ENCODE measurements around the gene OSBPL2.

The OSBPL2 gene

GRCh38 chr20:62287129-62287528, 48.8 kb downstream of the OSBPL2 start:
- no peak for DNase-seq
- Mint-ChIP-seq H3K9me3 (no peaks in the 10 kb centered on the region), H3K4me3 (no peak overlapping the region), H3K4me1 (no peaks in the 10 kb centered on the region), H3K27ac (no peak overlapping the region), H3K27me3 (no peaks in the 10 kb centered on the region)
- no peak for ATAC-seq

- no peaks in the 10 kb centered on the region for H3K4me1 Mint-ChIP-seq
- no peaks in the 10 kb centered on the region for H3K27me3 Mint-ChIP-seq
- H3K9me3 Mint-ChIP-seq = no peaks in the 10 kb centered on the region
- ATAC-seq (no peak), DNase-seq (no peak)
- no peak overlapping the region for H3K4me3 Mint-ChIP-seq
- peak overlapping the region; percentile 72 to 96 for H3K27ac Mint-ChIP-seq
These were observed 49.6 kb downstream of the OSBPL2 start for GRCh38 chr20:62287759-62288534.

GRCh38 chr20:62288535-62289105, 50.3 kb downstream of the OSBPL2 start:
- no peaks in the 10 kb centered on the region for H3K9me3 Mint-ChIP-seq
- no peak for ATAC-seq
- H3K27me3 Mint-ChIP-seq = no peaks in the 10 kb centered on the region
- no peak for DNase-seq
- no peaks in the 10 kb centered on the region for H3K4me1 Mint-ChIP-seq
- H3K27ac Mint-ChIP-seq = peak overlapping the region in 1 of 2 donors; percentile 72
- no peak overlapping the region for H3K4me3 Mint-ChIP-seq

- DNase-seq = no peak
- H3K9me3 Mint-ChIP-seq = no peaks in the 10 kb centered on the region
- no peak overlapping the region for H3K27ac Mint-ChIP-seq
- no peaks in the 10 kb centered on the region for H3K27me3 Mint-ChIP-seq
- H3K4me3 Mint-ChIP-seq = no peak overlapping the region
- H3K4me1 Mint-ChIP-seq = no peaks in the 10 kb centered on the region
- ATAC-seq = no peak
These were observed 50.8 kb downstream of the OSBPL2 start for GRCh38 chr20:62289131-62289530.

GRCh38 chr20:62289898-62290297, 51.6 kb downstream of the OSBPL2 start:
- Mint-ChIP-seq H3K9me3 (no peaks in the 10 kb centered on the region), H3K4me3 (no peak overlapping the region), H3K27ac (no peak overlapping the region), H3K4me1 (no peaks in the 10 kb centered on the region), H3K27me3 (no peaks in the 10 kb centered on the region)
- DNase-seq (no peak), ATAC-seq (no peak)

GRCh38 chr20:62291251-62292066, 53.1 kb downstream of the OSBPL2 start:
- Mint-ChIP-seq H3K27ac (peak overlapping the region in 1 of 2 donors; percentile 81), H3K4me3 (no peak overlapping the region), H3K4me1 (no peaks in the 10 kb centered on the region), H3K9me3 (no peaks in the 10 kb centered on the region), H3K27me3 (no peaks in the 10 kb centered on the region)
- DNase-seq (no peak), ATAC-seq (peak; percentile 56)

GRCh38 chr20:62292108-62292507, 53.8 kb downstream of the OSBPL2 start:
- DNase-seq = no peak
- Mint-ChIP-seq H3K9me3 (no peaks in the 10 kb centered on the region), H3K4me3 (no peak overlapping the region), H3K27ac (no peak overlapping the region), H3K4me1 (no peaks in the 10 kb centered on the region), H3K27me3 (no peaks in the 10 kb centered on the region)
- ATAC-seq = peak; percentile 9

- H3K27ac Mint-ChIP-seq = no peak overlapping the region
- ATAC-seq (no peak), DNase-seq (no peak)
- no peaks in the 10 kb centered on the region for H3K4me1 Mint-ChIP-seq
- no peak overlapping the region for H3K4me3 Mint-ChIP-seq
- H3K27me3 Mint-ChIP-seq = no peaks in the 10 kb centered on the region
- no peaks in the 10 kb centered on the region for H3K9me3 Mint-ChIP-seq
These were observed 54.9 kb downstream of the OSBPL2 start for GRCh38 chr20:62293111-62293784.

GRCh38 chr20:62293946-62294345, 55.6 kb downstream of the OSBPL2 start:
- Mint-ChIP-seq H3K27ac (peak overlapping the region in 1 of 2 donors; percentile 77), H3K27me3 (no peaks in the 10 kb centered on the region), H3K4me3 (no peak overlapping the region), H3K4me1 (no peaks in the 10 kb centered on the region), H3K9me3 (no peaks in the 10 kb centered on the region)
- DNase-seq (no peak), ATAC-seq (no peak)

- Mint-ChIP-seq H3K4me1 (no peaks in the 10 kb centered on the region), H3K9me3 (no peaks in the 10 kb centered on the region), H3K4me3 (no peak overlapping the region), H3K27ac (no peak overlapping the region), H3K27me3 (no peaks in the 10 kb centered on the region)
- DNase-seq = no peak
- ATAC-seq = no peak
These were observed 56.2 kb downstream of the OSBPL2 start for GRCh38 chr20:62294516-62294915.

- Mint-ChIP-seq H3K9me3 (no peaks in the 10 kb centered on the region), H3K27me3 (no peaks in the 10 kb centered on the region), H3K4me3 (no peak overlapping the region), H3K27ac (no peak overlapping the region), H3K4me1 (peaks cover 15% of the 10 kb centered on the region)
- DNase-seq (no peak), ATAC-seq (no peak)
These were observed 58.6 kb downstream of the OSBPL2 start for GRCh38 chr20:62296724-62297448.

GRCh38 chr20:62297449-62298227, 59.3 kb downstream of the OSBPL2 start:
- Mint-ChIP-seq H3K4me3 (no peak overlapping the region), H3K4me1 (peaks cover 20% of the 10 kb centered on the region), H3K27ac (no peak overlapping the region), H3K27me3 (no peaks in the 10 kb centered on the region), H3K9me3 (no peaks in the 10 kb centered on the region)
- no peak for DNase-seq
- ATAC-seq = no peak

GRCh38 chr20:62298577-62299249, 60.4 kb downstream of the OSBPL2 start:
- peaks cover 24% of the 10 kb centered on the region for H3K4me1 Mint-ChIP-seq

GRCh38 chr20:62299666-62300236, 61.4 kb downstream of the OSBPL2 start:
- Mint-ChIP-seq H3K27me3 (no peaks in the 10 kb centered on the region), H3K4me3 (no peak overlapping the region), H3K4me1 (peaks cover 34% of the 10 kb centered on the region), H3K9me3 (no peaks in the 10 kb centered on the region), H3K27ac (peak overlapping the region in 1 of 2 donors; percentile 42)
- ATAC-seq = no peak
- DNase-seq = no peak

More at GRCh38 chr20:62298577-62299249, 60.4 kb downstream of the OSBPL2 start:
- H3K9me3 Mint-ChIP-seq = no peaks in the 10 kb centered on the region
- H3K27ac Mint-ChIP-seq = no peak overlapping the region
- no peak overlapping the region for H3K4me3 Mint-ChIP-seq
- no peak for DNase-seq
- H3K27me3 Mint-ChIP-seq = no peaks in the 10 kb centered on the region
- ATAC-seq = no peak

All from stimulated activated naive CD8-positive, alpha-beta T cell treated with anti-CD3 and anti-CD28 coated beads, Interleukin-15, amount 100 ng/mL, for 72 hours (primary cell).